NB4 (cell line): ENCODE data around the gene VMAC.

Experiments
- CTCF ChIP-seq: IDR thresholded peaks from one replicate; pipeline ENCODE4 v1.5.1; 2012; ENCODE audit warnings: low read depth, low read length
- MAX ChIP-seq: IDR thresholded peaks from 2 replicates; pipeline ENCODE4 v1.6.1; 2011; ENCODE audit warnings: low read depth, low read length
- MYC ChIP-seq: IDR thresholded peaks from 2 replicates; pipeline ENCODE4 v1.6.1; 2011; ENCODE audit warnings: low read depth, low read length
- POLR2A ChIP-seq: IDR thresholded peaks from 2 replicates; pipeline ENCODE4 v1.6.1; 2011; ENCODE audit warnings: mild to moderate bottlenecking; ENCODE audit not compliant: insufficient read length; ENCODE audit errors: extremely low read depth

- TF ChIP-seq CTCF (no peak), MYC (no peak), MAX (no peak), POLR2A (no peak)
Observed at GRCh38 chr19:5897189-5897969, 7.3 kb upstream of the VMAC start.
